Measurements from ENCODE around the gene ACP7. TPM values are rescaled to one million over a fixed set of nuclear protein-coding genes. Genes with fewer than 3 reads are reported as not detected.

ACP7 gene
- total and polyA plus RNA-seq, 8 donors, result not detected

GRCh38 chr19:39070888-39071287, 13.3 kb upstream of the ACP7 start:
- Histone ChIP-seq H3K27me3 (peaks cover 0 to 30% (median 0%) of the 10 kb centered on the region in 3 donors), H3K27ac (no peak overlapping the region), H3K9me3 (no peaks in the 10 kb centered on the region), H3K36me3 (no peaks in the 10 kb centered on the region), H3K4me1 (no peaks in the 10 kb centered on the region), H3K4me3 (no peak overlapping the region)
- 80 to 83% (median 82%) methylated on average over 3 to 5 of the region's 5 CpGs for WGBS, 5 donors
- intact Hi-C loops (cut with DNase I; ENCODE audit: low total_unique reads), result no loop called here
- TF ChIP-seq POLR2AphosphoS5 (IDR thresholded peaks at IDR 0.05) (no peak), CTCF (IDR thresholded peaks at IDR 0.05) (no peak), EP300 (IDR thresholded peaks at IDR 0.05) (no peak), POLR2A (IDR thresholded peaks at IDR 0.05) (no peak)
- DNase-seq, result no peak

- no peak for DNase-seq
- H3K27ac ChIP-seq, result no peak overlapping the region
- H3K4me1 ChIP-seq, result no peaks in the 10 kb centered on the region
- no peak for TF ChIP-seq CTCF (IDR thresholded peaks at IDR 0.05)
- peaks cover 0 to 53% (median 0%) of the 10 kb centered on the region in 3 donors for H3K27me3 ChIP-seq
- H3K4me3 ChIP-seq, result no peak overlapping the region
- 40 to 55% (median 49%) methylated on average over 3 of the region's 3 CpGs for WGBS, 5 donors
- H3K9me3 ChIP-seq, result no peaks in the 10 kb centered on the region
- intact Hi-C loops (cut with DNase I; ENCODE audit: low total_unique reads), result no loop called here
- no peaks in the 10 kb centered on the region for H3K36me3 ChIP-seq
These were observed 9.9 kb upstream of the ACP7 start for GRCh38 chr19:39074205-39074692.

- H3K9me3 ChIP-seq, result no peaks in the 10 kb centered on the region
- H3K4me3 ChIP-seq, result no peak overlapping the region
- 89 to 96% (median 91%) methylated on average over 6 of the region's 6 CpGs for WGBS, 5 donors
- H3K27ac ChIP-seq, result no peak overlapping the region
- no peaks in the 10 kb centered on the region for H3K36me3 ChIP-seq
- H3K4me1 ChIP-seq, result no peaks in the 10 kb centered on the region
- peaks cover 0 to 56% (median 0%) of the 10 kb centered on the region in 3 donors for H3K27me3 ChIP-seq
- TF ChIP-seq POLR2AphosphoS5 (IDR thresholded peaks at IDR 0.05), result no peak
- TF ChIP-seq CTCF (IDR thresholded peaks at IDR 0.05), result no peak
- TF ChIP-seq EP300 (IDR thresholded peaks at IDR 0.05), result no peak
- no peak for TF ChIP-seq POLR2A (IDR thresholded peaks at IDR 0.05)
- intact Hi-C loops (cut with DNase I; ENCODE audit: low total_unique reads), result no loop called here
- DNase-seq, result no peak
These were observed 9.2 kb upstream of the ACP7 start for GRCh38 chr19:39074942-39075341.

- H3K4me1 ChIP-seq, result no peaks in the 10 kb centered on the region
- no peak overlapping the region for H3K27ac ChIP-seq
- no peaks in the 10 kb centered on the region for H3K9me3 ChIP-seq
- no peak overlapping the region for H3K4me3 ChIP-seq
- intact Hi-C loops (cut with DNase I; ENCODE audit: low total_unique reads), result no loop called here
- no peak for DNase-seq
- H3K27me3 ChIP-seq, result peaks cover 0 to 71% (median 16%) of the 10 kb centered on the region in 3 donors
- 88 to 91% (median 90%) methylated on average over 11 of the region's 11 CpGs for WGBS, 5 donors
- TF ChIP-seq EP300 (IDR thresholded peaks at IDR 0.05) (no peak), POLR2A (IDR thresholded peaks at IDR 0.05) (no peak), CTCF (IDR thresholded peaks at IDR 0.05) (no peak)
- H3K36me3 ChIP-seq, result no peaks in the 10 kb centered on the region
These were observed 6.8 kb upstream of the ACP7 start for GRCh38 chr19:39077323-39077722.
